Sigmoid colon (tissue), 7 donors: Measurements from ENCODE around the gene BRINP3. TPM values are rescaled to one million over a fixed set of nuclear protein-coding genes. Genes with fewer than 3 reads are reported as not detected.
"Not testable (repeated sequence)": the region's sequence is repeated elsewhere in the genome, so short reads cannot be mapped to it uniquely, and the experiment has no call there.

Experiments used
- DNase-seq: peaks from one replicate; pipeline ENCODE4 v3.0.0-alpha.2; 2019
- H3K27ac ChIP-seq, 4 donors: fragments of 200-600 bp; sonication (generic); one replicate each; pipeline ENCODE4 v1.5.1; 2016 to 2019; ENCODE audit warnings: mild to moderate bottlenecking in 1 of 4
- H3K27me3 ChIP-seq, 3 donors: fragments of 200-600 bp; sonication (generic); one replicate each; pipeline ENCODE4 v1.5.1; 2019; ENCODE audit warnings: mild to moderate bottlenecking in 1 of 3
- H3K36me3 ChIP-seq, 4 donors: fragments of 200-600 bp; sonication (generic); one replicate each; pipeline ENCODE4 v1.5.1; 2016 to 2019
- H3K4me1 ChIP-seq, 4 donors: fragments of 200-600 bp; sonication (generic); one replicate each; pipeline ENCODE4 v1.5.1; 2017 to 2019
- H3K4me3 ChIP-seq, 4 donors: fragments of 200-600 bp; sonication (generic); one replicate each; pipeline ENCODE4 v1.5.1; 2017 to 2019; ENCODE audit warnings: mild to moderate bottlenecking in 2 of 4, moderate library complexity in 1 of 4
- H3K9me3 ChIP-seq, 4 donors: fragments of 200-600 bp in 3 of 4; sonication (generic) in 3 of 4; one replicate each; pipeline versions ENCODE4 v1.5.1 to v1.6.1; 2013 to 2019
- EP300 ChIP-seq, 4 donors: sonication (generic); formaldehyde crosslinking; IDR thresholded peaks; one replicate each; pipeline ENCODE4 v1.6.1; 2017; ENCODE audit warnings: antibody characterized with exemption in 4 of 4
- POLR2A ChIP-seq, 2 donors: fragments of 450-650 bp; IDR thresholded peaks; one replicate each; pipeline ENCODE4 v1.6.1; 2016; ENCODE audit warnings: antibody characterized with exemption in 2 of 2, mild to moderate bottlenecking in 2 of 2, moderate library complexity in 2 of 2
- POLR2AphosphoS5 ChIP-seq, 4 donors: sonication (generic); formaldehyde crosslinking; IDR thresholded peaks; one replicate each; pipeline ENCODE4 v1.6.1; 2017; ENCODE audit warnings: antibody characterized with exemption in 4 of 4
- WGBS, 2 donors: extraction: QIAGEN DNeasy Blood & Tissue Kit; methylation state at CpG; one replicate each; pipeline ENCODE4 v1.1.7; 2013; 5-methylcytosine and 5-hydroxymethylcytosine counted together
- intact Hi-C: fragments of 100-400 bp; cut with DNase I; formaldehyde crosslinking; loops from one replicate; pipeline ENCODE4 v1.15.1; 2023
- polyA plus RNA-seq, 3 donors: library from polyadenylated mRNA; stranded (reverse); fragments of 200-250 nt; gene quantifications; one replicate each; pipeline ENCODE4 v1.2.3, GENCODE V29; 2013
- total RNA-seq, 4 donors: library from RNA; depleted of rRNA; stranded (reverse); fragments of >200 nt; gene quantifications; one replicate each; pipeline ENCODE4 v1.1.0, GENCODE V29; 2016
- TF ChIP-seq, protein P1 (sequence below), 4 experiments: fragments of 450-650 bp in 3 of 4; fragments of 200-600 bp in 1 of 4; IDR thresholded peaks; one replicate each; pipeline ENCODE4 v1.5.1; 2016 to 2019; ENCODE audit warnings: antibody characterized with exemption in 4 of 4, mild to moderate bottlenecking in 3 of 4, moderate library complexity in 2 of 4
- donor health status: healthy with polysubstance abuse.
- donor health status: Bipolar disorder and iron deficiency.
- donor health status: healthy.

BRINP3 gene
- total RNA-seq (1 to 10 TPM in 1 of 4 donors, under 1 TPM in 2, not detected in 1; 0.16 to 2.2 (median 0.36) TPM), polyA plus RNA-seq (1 to 10 TPM; 2.4 to 3.7 (median 3.2) TPM)

DNA sequence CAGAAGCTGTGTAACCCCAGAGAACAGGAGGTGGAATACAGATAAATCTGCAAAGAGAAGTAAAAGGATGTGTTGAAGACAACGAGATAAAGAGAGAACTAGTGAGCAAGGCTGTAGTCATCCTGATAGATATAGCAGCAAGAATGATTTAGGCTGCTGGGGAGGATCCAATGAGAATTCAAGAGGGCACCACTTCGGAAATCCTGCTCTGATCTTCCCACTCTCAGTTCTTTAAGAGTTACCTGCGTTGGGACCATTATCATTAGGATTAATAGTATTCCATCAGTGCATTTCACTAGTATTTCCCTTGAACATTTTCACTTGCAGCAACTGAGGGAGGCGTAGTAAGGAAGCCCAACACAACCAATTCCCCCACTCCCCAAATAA is at the start of gene BRINP3:
Gene BRINP3 (minus strand): TSS at position 103 of the 387 bp plus-strand sequence.
- TF ChIP-seq POLR2AphosphoS5 (IDR thresholded peaks at IDR 0.05) (no peak), POLR2A (IDR thresholded peaks at IDR 0.05) (no peak), EP300 (IDR thresholded peaks at IDR 0.05) (no peak)
- TF ChIP-seq, protein P1, sequence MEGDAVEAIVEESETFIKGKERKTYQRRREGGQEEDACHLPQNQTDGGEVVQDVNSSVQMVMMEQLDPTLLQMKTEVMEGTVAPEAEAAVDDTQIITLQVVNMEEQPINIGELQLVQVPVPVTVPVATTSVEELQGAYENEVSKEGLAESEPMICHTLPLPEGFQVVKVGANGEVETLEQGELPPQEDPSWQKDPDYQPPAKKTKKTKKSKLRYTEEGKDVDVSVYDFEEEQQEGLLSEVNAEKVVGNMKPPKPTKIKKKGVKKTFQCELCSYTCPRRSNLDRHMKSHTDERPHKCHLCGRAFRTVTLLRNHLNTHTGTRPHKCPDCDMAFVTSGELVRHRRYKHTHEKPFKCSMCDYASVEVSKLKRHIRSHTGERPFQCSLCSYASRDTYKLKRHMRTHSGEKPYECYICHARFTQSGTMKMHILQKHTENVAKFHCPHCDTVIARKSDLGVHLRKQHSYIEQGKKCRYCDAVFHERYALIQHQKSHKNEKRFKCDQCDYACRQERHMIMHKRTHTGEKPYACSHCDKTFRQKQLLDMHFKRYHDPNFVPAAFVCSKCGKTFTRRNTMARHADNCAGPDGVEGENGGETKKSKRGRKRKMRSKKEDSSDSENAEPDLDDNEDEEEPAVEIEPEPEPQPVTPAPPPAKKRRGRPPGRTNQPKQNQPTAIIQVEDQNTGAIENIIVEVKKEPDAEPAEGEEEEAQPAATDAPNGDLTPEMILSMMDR (IDR thresholded peaks at IDR 0.05): no peak
- intact Hi-C loops: no loop called here
- peak within 1 kb of the TSS in 3 of 4 donors; percentile 38 to 45 (median 40) for H3K4me3 ChIP-seq
- DNase-seq: no peak
- 1 to 6% methylated on average over 4 of the region's 4 CpGs for WGBS, 2 donors
- H3K4me1 ChIP-seq: peaks cover 0 to 26% (median 22%) of the 10 kb centered on the region in 4 donors
- H3K27ac ChIP-seq: peak within 1 kb of the TSS in 1 of 4 donors; percentile 69
- H3K9me3 ChIP-seq: no peaks in the 10 kb centered on the region
- no peaks in the 10 kb centered on the region for H3K36me3 ChIP-seq
- H3K27me3 ChIP-seq: peaks cover 3 to 58% (median 7%) of the 10 kb centered on the region in 3 donors

DNA sequence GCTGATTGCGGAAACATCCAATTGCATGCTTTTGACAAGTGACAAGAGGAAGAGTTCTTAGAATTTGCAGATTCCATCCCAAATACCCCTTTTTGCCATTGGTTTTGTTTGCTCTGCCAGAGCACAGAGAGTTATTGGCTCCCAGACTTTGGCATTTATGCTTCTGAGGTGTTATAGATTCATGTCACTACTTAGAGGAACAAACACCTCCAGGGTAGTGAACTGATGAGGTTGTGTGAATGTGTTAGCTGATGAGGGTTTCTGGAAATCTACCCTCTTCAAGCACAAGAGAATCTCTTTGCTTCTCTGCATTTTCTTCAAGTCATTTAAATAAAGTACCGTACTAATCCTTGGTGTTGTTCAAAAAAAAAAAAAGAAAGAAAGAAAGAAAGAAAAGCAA is 33.9 kb upstream of the BRINP3 start:
- Histone ChIP-seq H3K4me1 (no peaks in the 10 kb centered on the region), H3K27me3 (no peaks in the 10 kb centered on the region), H3K36me3 (no peaks in the 10 kb centered on the region), H3K4me3 (no peak overlapping the region), H3K9me3 (no peaks in the 10 kb centered on the region), H3K27ac (no peak overlapping the region)
- TF ChIP-seq POLR2A (IDR thresholded peaks at IDR 0.05) (no peak), EP300 (IDR thresholded peaks at IDR 0.05) (no peak), POLR2AphosphoS5 (IDR thresholded peaks at IDR 0.05) (no peak)
- TF ChIP-seq, protein P1 (IDR thresholded peaks at IDR 0.05): no peak
- intact Hi-C loops: no loop called here
- DNase-seq: no peak
- WGBS, 2 donors: 89 to 91% methylated on average over 2 of the region's 2 CpGs

DNA sequence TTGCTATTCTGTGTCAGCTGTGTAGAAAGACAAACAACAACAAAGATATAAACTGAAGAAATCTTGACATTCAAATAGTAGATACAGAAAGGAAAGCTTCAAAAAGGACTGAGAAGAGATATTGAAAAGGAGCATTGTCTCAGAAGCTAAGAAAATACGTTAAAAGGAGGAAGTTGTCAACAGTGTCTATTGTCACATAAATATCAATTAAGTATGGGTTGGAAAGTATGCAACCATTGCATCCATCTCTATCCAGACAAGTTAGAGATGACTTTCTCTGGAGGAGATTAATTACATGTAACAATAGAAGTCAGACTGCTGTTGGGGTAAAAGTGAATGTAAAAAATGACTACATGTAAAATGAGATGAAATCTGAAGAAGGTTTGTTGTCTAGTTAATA is 29.7 kb upstream of the BRINP3 start:
- Histone ChIP-seq H3K4me1 (no peaks in the 10 kb centered on the region), H3K27ac (no peak overlapping the region), H3K36me3 (no peaks in the 10 kb centered on the region), H3K4me3 (no peak overlapping the region), H3K9me3 (peaks cover 0 to 2% (median 0%) of the 10 kb centered on the region in 4 donors), H3K27me3 (no peaks in the 10 kb centered on the region)
- intact Hi-C loops: no loop called here
- WGBS, 2 donors: 64 to 76% methylated on average over 1 of the region's 1 CpG
- no peak for DNase-seq
- TF ChIP-seq POLR2A (IDR thresholded peaks at IDR 0.05) (no peak), EP300 (IDR thresholded peaks at IDR 0.05) (no peak), POLR2AphosphoS5 (IDR thresholded peaks at IDR 0.05) (no peak)
- TF ChIP-seq, protein P1 (IDR thresholded peaks at IDR 0.05): no peak

DNA sequence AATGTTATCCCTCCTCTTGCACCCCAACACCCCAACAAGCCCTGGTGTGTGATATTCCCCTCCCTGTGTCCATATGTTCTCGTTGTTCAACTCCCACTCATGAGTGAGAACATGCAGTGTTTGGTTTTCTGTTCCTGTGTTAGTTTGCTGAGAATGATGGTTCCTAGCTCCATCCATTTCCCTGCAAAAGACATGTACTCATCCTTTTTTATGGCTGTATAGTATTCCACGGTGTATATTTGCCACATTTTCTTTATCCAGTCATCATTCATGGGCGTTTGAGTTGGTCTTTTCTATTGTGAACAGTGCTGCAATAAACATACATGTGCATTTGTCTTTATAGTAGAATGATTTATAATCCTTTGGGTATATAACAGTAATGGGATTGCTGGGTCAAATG is 26.9 kb upstream of the BRINP3 start:
- intact Hi-C loops, DNase-seq, H3K4me3 ChIP-seq, H3K4me1 ChIP-seq, H3K9me3 ChIP-seq, H3K27me3 ChIP-seq, H3K27ac ChIP-seq, H3K36me3 ChIP-seq: not testable (repeated sequence)
- WGBS, 2 donors: 80 to 82% methylated on average over 3 of the region's 3 CpGs

DNA sequence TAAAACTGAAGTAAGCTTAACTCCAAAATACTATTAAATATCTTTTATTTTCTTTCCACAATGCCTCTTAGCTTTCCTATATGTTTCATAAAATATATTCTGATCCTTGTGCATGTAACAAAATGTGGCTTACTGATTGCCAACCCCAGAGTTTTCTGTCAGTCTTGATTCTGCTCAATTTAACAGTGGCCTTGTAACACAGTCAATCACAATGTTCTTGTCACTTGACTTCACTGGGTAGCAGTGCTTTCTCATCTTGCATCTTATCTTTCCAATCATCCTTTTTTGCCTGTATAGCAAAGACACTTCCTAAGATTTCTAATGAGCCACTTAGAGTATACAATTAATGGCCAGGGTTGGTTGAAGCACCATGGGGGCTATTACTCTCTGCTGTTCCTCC is 19.9 kb upstream of the BRINP3 start:
- no peak for TF ChIP-seq POLR2A (IDR thresholded peaks at IDR 0.05)
- H3K27me3 ChIP-seq: no peaks in the 10 kb centered on the region
- no peaks in the 10 kb centered on the region for H3K9me3 ChIP-seq
- H3K36me3 ChIP-seq: no peaks in the 10 kb centered on the region
- H3K27ac ChIP-seq: no peak overlapping the region
- intact Hi-C loops: no loop called here
- H3K4me3 ChIP-seq: no peak overlapping the region
- no peak for DNase-seq
- H3K4me1 ChIP-seq: no peaks in the 10 kb centered on the region

DNA sequence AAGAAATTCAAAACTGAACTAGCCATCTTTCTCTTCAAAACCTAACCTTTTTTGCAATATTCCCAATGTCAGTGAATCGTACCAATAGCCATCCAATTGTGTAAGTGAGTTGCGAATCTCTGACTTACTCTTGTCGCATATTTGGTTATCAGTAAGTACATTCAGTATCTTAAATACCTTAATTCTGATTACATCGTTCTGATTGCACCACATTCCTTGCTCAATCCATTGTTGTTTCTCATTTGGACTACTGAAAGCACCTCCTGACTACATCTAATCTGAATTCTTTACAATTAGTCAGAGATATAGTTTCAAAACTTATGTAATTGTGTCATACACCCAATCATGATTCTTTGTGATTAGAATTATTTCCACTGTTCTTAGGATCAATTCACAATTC is 16.8 kb upstream of the BRINP3 start:
- no peaks in the 10 kb centered on the region for H3K36me3 ChIP-seq
- no peaks in the 10 kb centered on the region for H3K9me3 ChIP-seq
- intact Hi-C loops: no loop called here
- TF ChIP-seq, protein P1 (IDR thresholded peaks at IDR 0.05): no peak
- no peak for TF ChIP-seq POLR2A (IDR thresholded peaks at IDR 0.05)
- no peak for TF ChIP-seq POLR2AphosphoS5 (IDR thresholded peaks at IDR 0.05)
- TF ChIP-seq EP300 (IDR thresholded peaks at IDR 0.05): no peak
- 91 to 92% methylated on average over 4 of the region's 4 CpGs for WGBS, 2 donors
- H3K4me3 ChIP-seq: no peak overlapping the region
- H3K27ac ChIP-seq: no peak overlapping the region
- H3K27me3 ChIP-seq: no peaks in the 10 kb centered on the region
- no peaks in the 10 kb centered on the region for H3K4me1 ChIP-seq
- no peak for DNase-seq
